CD4-positive, alpha-beta T cell treated with Interferon gamma for 1 hour (primary cell): ENCODE results near the gene LRMDA.

Experiments
- DNase-seq: peaks from one replicate; pipeline ENCODE4 v3.0.0-alpha.2; 2020

The LRMDA gene

GRCh38 chr10:75682649-75683557, 251.5 kb downstream of the LRMDA start:
- DNase-seq, result no peak

DNA sequence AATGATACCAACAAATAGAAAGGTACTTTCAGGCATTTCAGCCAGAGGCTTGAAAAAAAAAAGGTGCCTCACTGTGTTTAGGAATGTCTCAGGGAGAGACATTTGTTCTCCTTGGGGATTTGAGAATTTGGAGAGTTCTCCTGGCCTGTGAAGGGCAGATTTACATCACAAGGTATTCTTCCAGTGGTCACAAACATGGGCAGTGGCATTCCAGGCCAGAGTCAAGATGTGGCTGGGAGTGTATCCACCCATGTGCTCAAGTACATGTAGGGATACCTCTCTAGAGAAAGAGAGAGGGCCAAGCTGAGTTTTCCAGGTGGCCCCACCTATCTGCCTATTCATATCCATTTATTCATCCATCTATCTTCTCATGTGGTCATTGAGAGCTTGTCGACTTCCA, 253.8 kb downstream of the LRMDA start:
- no peak for DNase-seq

DNA sequence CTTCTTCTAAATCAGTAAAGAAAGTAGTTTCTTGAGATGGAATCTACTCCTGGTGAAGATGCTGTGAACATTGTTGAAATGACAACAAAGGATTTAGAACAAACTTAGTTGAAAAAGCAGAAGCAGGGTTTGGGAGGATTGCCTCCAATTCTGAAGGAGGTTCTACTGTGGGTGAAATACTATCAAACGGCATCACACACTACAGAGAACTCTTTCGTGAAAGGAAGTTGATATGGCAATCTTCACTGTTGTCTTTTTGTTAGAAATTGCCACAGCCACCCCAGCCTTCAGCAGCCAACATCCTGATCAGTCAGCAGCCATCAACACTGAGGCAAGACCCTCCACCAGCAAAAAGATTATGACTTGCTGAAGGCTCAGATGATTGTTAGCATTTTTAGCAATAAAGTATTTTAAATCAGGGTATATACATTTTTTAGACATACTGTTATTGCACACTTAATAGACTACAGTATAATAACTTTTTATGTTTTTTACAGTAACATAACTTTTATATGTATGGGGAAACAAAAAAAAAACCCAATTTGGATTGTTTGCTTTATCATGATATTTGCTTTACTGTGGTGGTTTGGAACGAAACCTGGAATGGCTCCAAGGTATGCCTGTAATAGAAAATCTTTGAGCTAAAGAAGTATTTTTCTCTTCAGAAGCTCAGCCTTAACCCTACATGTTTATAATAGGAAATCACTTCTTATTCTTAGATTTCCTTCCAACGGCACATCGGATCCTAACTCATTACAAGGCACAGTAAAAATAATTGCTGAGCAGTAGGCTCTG, 257.3 kb downstream of the LRMDA start:
- no peak for DNase-seq

GRCh38 chr10:75693489-75693888, 262.1 kb downstream of the LRMDA start:
- no peak for DNase-seq

DNA sequence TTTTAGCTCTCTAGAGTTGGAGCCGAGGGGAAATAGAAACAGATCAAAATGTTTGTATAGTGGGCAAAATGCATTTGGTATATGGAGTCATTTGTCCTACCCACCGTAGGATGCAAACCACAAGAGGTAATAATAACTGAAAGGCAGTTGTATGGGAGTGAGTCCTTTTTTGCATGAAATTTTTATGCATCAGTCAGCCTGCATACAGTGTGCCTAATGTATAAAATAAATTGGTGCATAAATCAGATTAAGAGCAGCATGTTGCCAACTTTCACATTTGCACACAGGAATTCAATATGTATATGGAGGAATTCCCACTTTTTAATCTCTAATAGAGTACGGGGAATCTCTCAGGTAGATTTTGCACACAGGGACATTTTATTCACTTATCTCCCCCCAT, 262.8 kb downstream of the LRMDA start:
- DNase-seq, result no peak

DNA sequence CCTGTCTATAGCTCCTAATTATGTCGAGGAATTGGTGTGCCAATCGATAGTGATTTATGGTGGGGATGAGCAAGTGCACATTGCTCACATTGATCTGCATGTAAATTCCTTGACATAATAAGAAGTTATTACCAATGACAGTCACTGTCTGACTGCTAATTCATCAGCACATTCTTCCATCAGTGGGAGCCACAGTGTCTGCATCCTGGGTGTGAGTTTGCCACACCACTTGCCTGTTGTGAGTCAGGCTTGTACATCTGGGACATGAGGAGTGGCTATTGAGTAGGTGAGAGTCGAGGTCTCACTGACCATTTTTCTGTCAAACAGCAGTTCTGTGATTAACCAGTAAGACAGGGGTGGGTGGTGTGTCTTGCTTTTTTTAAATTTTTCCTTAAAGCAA, 263.4 kb downstream of the LRMDA start:
- no peak for DNase-seq

DNA sequence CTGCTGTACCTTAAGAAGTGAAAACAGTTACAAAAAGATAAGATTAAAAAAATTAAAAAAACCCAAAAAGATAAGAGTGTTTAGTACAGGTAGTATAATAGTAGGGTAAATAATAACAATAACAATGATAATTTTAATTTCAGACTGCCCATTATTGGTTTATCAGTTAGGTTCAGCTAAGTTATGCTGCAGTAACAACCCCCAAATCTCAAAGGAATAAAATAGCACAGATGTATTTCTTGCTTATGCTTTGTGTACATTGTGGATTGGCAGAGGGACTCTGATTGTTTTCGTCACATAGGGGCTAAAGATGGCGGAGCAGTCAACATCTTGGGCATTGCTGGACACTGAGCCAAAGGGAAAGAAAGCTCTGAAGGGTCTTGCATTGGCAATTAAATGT, 264.6 kb downstream of the LRMDA start:
- no peak for DNase-seq

- DNase-seq, result peak; percentile 7
These were observed 265.1 kb downstream of the LRMDA start for GRCh38 chr10:75696536-75696935.

GRCh38 chr10:75703191-75703854, 271.9 kb downstream of the LRMDA start:
- DNase-seq, result no peak

DNA sequence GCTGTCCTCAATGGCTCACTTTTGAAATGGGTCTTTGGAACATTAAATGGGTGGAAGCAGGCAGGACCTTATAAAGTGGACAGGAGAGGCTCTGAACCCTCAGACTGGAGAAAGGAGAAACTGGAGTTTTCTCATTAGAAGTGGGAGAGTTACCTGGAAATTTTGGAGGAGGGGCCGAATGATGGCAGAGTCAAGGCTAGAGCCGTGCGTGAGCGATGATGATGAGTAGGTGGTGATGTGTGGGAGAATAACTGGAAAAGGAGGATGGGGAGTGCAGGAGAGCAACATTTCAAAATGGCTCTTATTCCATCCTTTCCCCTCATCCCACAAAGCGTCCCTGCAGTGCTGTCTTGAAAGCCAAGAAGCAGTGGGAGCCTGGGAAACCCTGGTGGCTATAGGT, 274.0 kb downstream of the LRMDA start:
- no peak for DNase-seq

DNA sequence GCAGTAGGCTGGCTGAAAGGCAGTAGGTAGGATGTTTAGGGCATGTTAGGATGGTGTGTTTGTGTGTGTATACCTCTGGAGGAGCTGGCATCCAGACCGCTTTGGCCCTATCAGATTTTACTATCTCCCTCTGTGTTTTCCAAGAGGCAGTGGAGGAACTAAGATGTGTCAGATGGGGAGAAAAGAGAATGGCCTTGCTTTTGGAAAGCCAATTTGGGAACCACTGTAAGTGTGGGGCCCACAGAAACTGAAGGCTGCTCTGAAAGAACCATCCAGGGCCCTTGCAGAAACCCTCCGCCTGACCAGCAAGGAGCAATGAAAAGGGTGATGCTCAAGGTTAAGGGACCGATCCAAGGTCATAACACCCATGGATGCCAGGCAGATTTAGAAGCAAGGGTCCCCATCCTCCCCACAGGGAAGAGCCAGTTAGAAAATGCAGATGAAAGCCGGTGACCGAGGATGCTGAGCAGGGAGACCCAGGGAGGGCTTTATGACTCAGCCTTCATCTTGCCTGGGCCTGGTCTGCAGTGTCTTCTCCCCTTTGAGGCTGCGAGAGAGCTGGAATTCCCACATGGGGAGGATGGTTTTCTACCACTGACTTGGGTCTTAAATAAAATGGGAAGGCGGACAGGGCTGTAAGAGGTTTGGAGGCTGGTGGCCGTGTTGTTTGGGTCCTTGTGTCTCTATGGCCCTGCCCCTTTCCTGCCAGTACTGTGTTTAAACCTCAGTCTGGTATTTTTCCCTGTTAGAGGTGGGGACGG, 275.8 kb downstream of the LRMDA start:
- DNase-seq, result no peak

DNA sequence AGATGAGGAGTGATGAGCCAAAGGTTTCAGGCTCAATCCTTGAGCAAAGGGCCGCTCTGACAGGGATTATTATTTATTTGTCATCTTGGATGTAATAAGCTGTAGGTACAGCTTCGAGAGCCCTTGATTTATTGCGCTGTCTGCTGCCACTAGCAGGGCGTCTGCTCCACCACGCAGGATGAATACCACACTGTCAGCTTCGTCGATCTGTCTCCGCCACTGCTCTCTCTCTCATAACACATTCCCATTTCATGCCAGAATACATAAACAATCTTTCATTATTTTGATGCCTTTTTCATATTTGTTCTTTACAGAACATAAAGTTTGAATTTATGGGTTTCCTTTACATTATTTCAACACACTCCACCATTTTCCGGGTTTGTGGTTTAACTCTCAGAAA, 276.6 kb downstream of the LRMDA start:
- no peak for DNase-seq

DNA sequence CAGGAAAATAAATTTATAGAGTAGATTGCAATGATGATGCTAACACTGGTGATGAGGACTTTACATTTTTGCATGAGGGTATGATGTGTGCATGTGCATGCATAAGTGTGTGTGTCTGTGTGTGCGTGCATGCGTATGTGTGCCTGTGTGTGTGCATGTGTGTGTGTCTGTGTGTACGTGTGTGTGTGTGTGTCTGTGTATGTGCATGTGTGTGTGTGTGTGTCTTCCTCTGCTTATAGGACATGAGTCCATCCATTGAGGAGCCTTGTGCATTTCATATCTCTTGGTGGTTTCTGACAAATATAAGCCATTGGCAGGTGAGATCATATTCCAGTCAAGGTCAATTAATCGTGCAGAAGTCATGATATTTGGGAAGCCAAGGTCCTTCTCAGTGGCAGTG, 277.8 kb downstream of the LRMDA start:
- DNase-seq, result no peak

- DNase-seq, result no peak
These were observed 278.4 kb downstream of the LRMDA start for GRCh38 chr10:75709811-75710210.

GRCh38 chr10:75712242-75712880, 280.9 kb downstream of the LRMDA start:
- DNase-seq, result no peak

DNA sequence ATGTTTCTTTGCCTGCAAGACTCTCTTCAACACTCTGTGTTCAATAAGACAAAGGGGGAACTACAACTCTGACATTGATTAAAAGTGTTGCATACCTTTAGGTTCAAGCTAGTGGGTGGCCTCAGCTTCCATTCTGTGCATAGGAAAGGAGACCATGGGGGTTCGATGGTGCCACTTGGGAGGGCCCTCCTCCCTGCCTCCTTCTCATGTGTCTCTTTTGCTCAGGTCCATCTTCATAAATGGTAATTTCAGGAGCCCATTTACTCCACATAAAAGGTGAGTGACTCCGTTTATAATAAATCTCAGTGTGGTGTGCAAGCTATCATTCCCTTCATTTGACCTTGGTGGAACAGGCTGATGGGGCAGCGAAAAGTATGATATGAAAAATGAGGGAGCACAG, 285.1 kb downstream of the LRMDA start:
- DNase-seq, result no peak

GRCh38 chr10:75717126-75717916, 285.9 kb downstream of the LRMDA start:
- no peak for DNase-seq

DNA sequence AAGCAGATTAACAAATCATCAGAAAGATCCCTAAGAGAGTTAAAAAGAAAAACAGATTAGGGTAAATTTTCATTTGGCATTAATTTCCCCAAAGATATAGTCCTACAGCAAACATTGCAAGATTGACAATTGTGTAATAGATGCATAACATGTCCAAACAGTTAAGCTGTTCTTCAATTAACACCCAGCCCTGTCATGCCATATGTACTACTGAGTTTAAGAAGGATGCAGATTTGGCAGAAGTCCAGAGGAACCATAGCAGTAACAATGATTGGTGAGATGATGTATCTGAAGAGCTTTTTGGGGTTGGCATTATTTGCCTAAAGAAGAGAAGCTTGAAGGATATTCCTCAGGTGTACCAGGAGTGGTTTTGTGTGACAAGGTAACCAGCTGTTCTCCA, 287.6 kb downstream of the LRMDA start:
- DNase-seq, result no peak

DNA sequence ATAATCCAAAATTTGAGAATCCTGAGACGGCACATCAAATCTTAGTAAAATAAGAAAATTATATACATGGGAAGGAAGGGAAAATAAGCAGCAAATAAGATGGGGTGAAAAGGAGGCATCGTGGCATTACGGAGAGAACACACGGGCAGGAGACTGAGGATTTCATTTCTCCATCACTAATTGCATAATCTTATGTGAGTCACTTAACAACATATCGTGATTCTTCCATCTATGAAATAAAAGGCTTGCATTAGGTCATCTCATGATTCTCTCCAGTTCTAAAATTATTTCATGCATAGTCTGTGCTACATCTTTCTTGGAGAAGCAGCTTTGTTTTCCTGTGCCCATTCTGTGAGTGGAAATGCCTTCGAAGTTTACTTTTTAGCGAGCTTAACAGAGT, 288.7 kb downstream of the LRMDA start:
- DNase-seq, result no peak

DNA sequence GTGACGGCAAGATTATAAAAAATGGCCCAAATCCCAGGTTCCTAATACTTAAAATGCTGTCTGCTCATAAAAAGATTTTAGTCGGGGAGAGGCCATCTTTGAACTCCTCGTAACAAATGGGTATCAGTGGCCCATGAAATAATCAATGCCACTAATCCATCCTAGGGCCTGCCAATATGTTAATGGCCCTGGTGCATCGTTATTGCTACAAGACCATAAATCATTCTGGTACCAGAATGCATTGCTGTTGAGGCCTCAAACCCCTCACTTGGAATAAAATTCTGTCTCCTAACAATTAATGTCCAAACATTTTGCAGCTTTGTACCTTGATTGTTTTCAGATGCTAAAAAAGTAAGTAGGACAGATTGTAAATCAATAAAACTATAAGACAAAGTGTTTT, 290.6 kb downstream of the LRMDA start:
- DNase-seq, result no peak

DNA sequence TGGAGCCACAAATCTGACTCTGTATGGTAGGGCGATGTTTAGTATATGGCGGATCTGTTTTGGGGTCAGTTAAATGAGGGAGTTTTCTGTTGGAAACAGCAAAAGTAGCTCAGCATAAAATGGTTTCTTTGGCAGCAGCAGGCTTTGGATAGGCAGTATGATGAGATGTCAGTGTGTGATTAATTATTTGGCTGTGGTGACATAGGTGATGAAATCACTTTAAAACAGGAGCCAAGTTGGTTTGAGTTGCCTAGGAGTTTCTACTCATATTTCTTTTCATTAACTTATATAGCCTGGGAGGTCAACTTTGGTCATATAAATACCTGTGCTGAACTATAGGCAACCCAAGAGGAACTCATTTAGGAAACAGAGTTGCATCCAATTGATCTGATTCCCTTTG, 291.2 kb downstream of the LRMDA start:
- DNase-seq, result no peak
